Spleen (tissue), 11 donors: ENCODE data around the gene ARRDC3. TPM values are rescaled to one million over a fixed set of nuclear protein-coding genes. Genes with fewer than 3 reads are reported as not detected.
A peak's percentile ranks its signal among the peaks of the same experiment; 100 is the strongest.

Experiments used
- DNase-seq: peaks from one replicate; pipeline ENCODE4 v3.0.0-alpha.2; 2020
- H3K27ac ChIP-seq, 8 donors: fragments of 200-600 bp; sonication (generic) in 7 of 8; 1 replicate in 4 of 8; 2 replicates in 4 of 8; pipeline versions ENCODE4 v1.5.0 to v1.8.0; 2016 to 2021; ENCODE audit warnings: inconsistent platforms in 4 of 8, mild to moderate bottlenecking in 4 of 8, moderate library complexity in 1 of 8
- H3K27me3 ChIP-seq, 7 donors: fragments of 200-600 bp; sonication (generic) in 6 of 7; replicated peaks in 1 of 7; 1 replicate in 4 of 7; 2 replicates in 3 of 7; pipeline versions ENCODE4 v1.5.0 to v1.8.0; 2016 to 2021; ENCODE audit warnings: inconsistent platforms in 3 of 7, mild to moderate bottlenecking in 1 of 7
- H3K36me3 ChIP-seq, 6 donors: fragments of 200-600 bp; sonication (generic) in 5 of 6; 1 replicate in 4 of 6; 2 replicates in 2 of 6; pipeline versions ENCODE4 v1.5.0 to v1.8.0; 2016 to 2021; ENCODE audit warnings: inconsistent platforms in 2 of 6
- H3K4me1 ChIP-seq, 6 donors: fragments of 200-600 bp; sonication (generic) in 5 of 6; 1 replicate in 3 of 6; 2 replicates in 3 of 6; pipeline versions ENCODE4 v1.5.0 to v1.8.0; 2016 to 2021; ENCODE audit warnings: inconsistent platforms in 3 of 6
- H3K4me3 ChIP-seq, 8 donors: fragments of 200-600 bp; sonication (generic) in 7 of 8; 1 replicate in 4 of 8; 2 replicates in 4 of 8; pipeline versions ENCODE4 v1.5.0 to v1.8.0; 2016 to 2021; ENCODE audit warnings: inconsistent platforms in 4 of 8, mild to moderate bottlenecking in 4 of 8, moderate library complexity in 2 of 8
- H3K9me3 ChIP-seq, 8 donors: fragments of 200-600 bp; sonication (generic) in 7 of 8; 1 replicate in 4 of 8; 2 replicates in 4 of 8; pipeline versions ENCODE4 v1.5.0 to v1.8.0; 2016 to 2021; ENCODE audit warnings: inconsistent platforms in 4 of 8
- POLR2A ChIP-seq, 3 donors: fragments of 450-650 bp; IDR thresholded peaks; one replicate each; pipeline ENCODE4 v1.5.1; 2017; ENCODE audit warnings: antibody characterized with exemption in 3 of 3, mild to moderate bottlenecking in 1 of 3
- POLR2AphosphoS5 ChIP-seq, 3 donors: sonication (generic); formaldehyde crosslinking; IDR thresholded peaks; one replicate each; pipeline ENCODE4 v1.5.1; 2017; ENCODE audit warnings: antibody characterized with exemption in 3 of 3
- WGBS, 5 donors: extraction: QIAGEN DNeasy Blood & Tissue Kit in 3 of 5; methylation state at CpG; one replicate each; pipeline versions ENCODE4 v1.1.5 to v1.1.7; 2013 to 2018; 5-methylcytosine and 5-hydroxymethylcytosine counted together
- intact Hi-C: fragments of 100-400 bp; cut with DNase I; formaldehyde crosslinking; loops from one replicate; pipeline ENCODE4 v1.15.0; 2023; ENCODE audit warnings: low total_unique reads
- polyA plus RNA-seq, 3 donors: library from polyadenylated mRNA; stranded (reverse); fragments of 200-250 nt; gene quantifications; one replicate each; pipeline ENCODE4 v1.2.1, GENCODE V29; 2013
- total RNA-seq, 7 donors: library from RNA; depleted of rRNA in 3 of 7; stranded (reverse); fragments of >200 nt in 3 of 7; fragmentation: NEBNext Ultra II Directional in 4 of 7; extraction: Animal tissue kit (Norgen Biotek cat#: 25700) in 4 of 7; gene quantifications; one replicate each; pipeline versions ENCODE4 v1.1.0 to v1.2.1, GENCODE V29; 2016 to 2021
- TF ChIP-seq, protein P1 (sequence below), 11 experiments: fragments of 200-600 bp in 7 of 11; fragments of 450-650 bp in 4 of 11; sonication (generic) in 4 of 11; IDR thresholded peaks in 8 of 11; conservative IDR thresholded peaks in 3 of 11; 1 replicate in 7 of 11; 2 replicates in 4 of 11; pipeline versions ENCODE4 v1.4.0 to v1.8.0; 2016 to 2021; ENCODE audit warnings: antibody characterized with exemption in 11 of 11, inconsistent platforms in 4 of 11, mild to moderate bottlenecking in 1 of 11
- donor health status: healthy with polysubstance abuse.
- donor health status: DM: no; HTN: no; CAD: no; lungs with moderate emphysema.
- donor health status: DM: no; HTN: no; CAD: no.
- donor health status: Bipolar disorder and iron deficiency.
- donor health status: healthy.
- donor health status: DM: no; HTN: no; CAD: no.
- donor health status: DM: yes; HTN: yes; CAD: no.

The ARRDC3 gene
- total and polyA plus RNA-seq, 10 donors = 13.7 to 124 (median 41.2) TPM

- 1 to 2% (median 2%) methylated on average over 12 of the region's 12 CpGs for WGBS, 5 donors
- Histone ChIP-seq H3K9me3 (no peaks in the 10 kb centered on the region), H3K4me3 (peak overlapping the region; percentile 13 to 78 (median 60)), H3K36me3 (peaks cover 0 to 41% (median 32%) of the 10 kb centered on the region in 6 donors), H3K27ac (peak overlapping the region; percentile 93 to 100 (median 99)), H3K27me3 (no peaks in the 10 kb centered on the region), H3K4me1 (peaks cover 18 to 65% (median 45%) of the 10 kb centered on the region in 6 donors)
- DNase-seq = no peak
- TF ChIP-seq, protein P1, sequence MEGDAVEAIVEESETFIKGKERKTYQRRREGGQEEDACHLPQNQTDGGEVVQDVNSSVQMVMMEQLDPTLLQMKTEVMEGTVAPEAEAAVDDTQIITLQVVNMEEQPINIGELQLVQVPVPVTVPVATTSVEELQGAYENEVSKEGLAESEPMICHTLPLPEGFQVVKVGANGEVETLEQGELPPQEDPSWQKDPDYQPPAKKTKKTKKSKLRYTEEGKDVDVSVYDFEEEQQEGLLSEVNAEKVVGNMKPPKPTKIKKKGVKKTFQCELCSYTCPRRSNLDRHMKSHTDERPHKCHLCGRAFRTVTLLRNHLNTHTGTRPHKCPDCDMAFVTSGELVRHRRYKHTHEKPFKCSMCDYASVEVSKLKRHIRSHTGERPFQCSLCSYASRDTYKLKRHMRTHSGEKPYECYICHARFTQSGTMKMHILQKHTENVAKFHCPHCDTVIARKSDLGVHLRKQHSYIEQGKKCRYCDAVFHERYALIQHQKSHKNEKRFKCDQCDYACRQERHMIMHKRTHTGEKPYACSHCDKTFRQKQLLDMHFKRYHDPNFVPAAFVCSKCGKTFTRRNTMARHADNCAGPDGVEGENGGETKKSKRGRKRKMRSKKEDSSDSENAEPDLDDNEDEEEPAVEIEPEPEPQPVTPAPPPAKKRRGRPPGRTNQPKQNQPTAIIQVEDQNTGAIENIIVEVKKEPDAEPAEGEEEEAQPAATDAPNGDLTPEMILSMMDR (IDR thresholded peaks at IDR 0.05 in 8 of 11, conservative IDR thresholded peaks at IDR 0.05 in 3 of 11) = no peak
- TF ChIP-seq POLR2A (IDR thresholded peaks at IDR 0.05) = no peak
- TF ChIP-seq POLR2AphosphoS5 (IDR thresholded peaks at IDR 0.05) = no peak
- intact Hi-C loops = no loop called here
Measured at GRCh38 chr5:91379246-91379913, 3.7 kb downstream of the ARRDC3 start.

DNA sequence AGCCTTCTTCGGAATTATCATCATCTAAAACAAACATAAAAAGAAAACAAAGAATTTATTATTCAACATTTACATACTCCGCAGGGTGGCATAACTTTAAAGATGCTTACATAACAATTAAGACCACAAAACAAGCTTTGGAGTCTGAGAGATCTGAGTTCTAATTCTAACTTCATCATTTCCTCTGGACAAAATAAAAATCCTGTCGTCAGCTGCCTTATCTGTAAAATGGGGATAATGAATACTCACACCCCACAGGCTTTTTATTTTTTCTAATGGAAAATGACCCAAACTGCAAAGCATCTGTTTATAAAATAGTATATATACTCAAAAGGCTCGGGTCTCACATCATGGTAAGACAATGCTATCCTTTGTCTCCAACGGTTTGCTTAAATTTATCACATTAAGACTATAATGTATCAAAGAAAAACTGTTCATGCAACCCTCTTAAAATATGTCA, 4.3 kb downstream of the ARRDC3 start:
- TF ChIP-seq POLR2AphosphoS5 (IDR thresholded peaks at IDR 0.05) = no peak
- TF ChIP-seq POLR2A (IDR thresholded peaks at IDR 0.05) = no peak
- TF ChIP-seq, protein P1 (IDR thresholded peaks at IDR 0.05 in 8 of 11, conservative IDR thresholded peaks at IDR 0.05 in 3 of 11) = no peak
- Histone ChIP-seq H3K4me1 (peaks cover 13 to 65% (median 42%) of the 10 kb centered on the region in 6 donors), H3K36me3 (peaks cover 0 to 47% (median 38%) of the 10 kb centered on the region in 6 donors), H3K27me3 (no peaks in the 10 kb centered on the region), H3K9me3 (no peaks in the 10 kb centered on the region), H3K4me3 (peak overlapping the region in 7 of 8 donors; percentile 13 to 78 (median 62)), H3K27ac (peak overlapping the region; percentile 93 to 100 (median 99))
- no peak for DNase-seq
- WGBS, 5 donors = 37 to 47% (median 39%) methylated on average over 5 of the region's 5 CpGs
- intact Hi-C loops = no loop called here

- no peaks in the 10 kb centered on the region for H3K9me3 ChIP-seq
- intact Hi-C loops = no loop called here
- WGBS, 5 donors = 90 to 95% (median 93%) methylated on average over 6 of the region's 6 CpGs
- TF ChIP-seq POLR2AphosphoS5 (IDR thresholded peaks at IDR 0.05) (no peak), POLR2A (IDR thresholded peaks at IDR 0.05) (no peak)
- TF ChIP-seq, protein P1 (IDR thresholded peaks at IDR 0.05 in 8 of 11, conservative IDR thresholded peaks at IDR 0.05 in 3 of 11) = no peak
- no peak overlapping the region for H3K4me3 ChIP-seq
- H3K36me3 ChIP-seq = peaks cover 0 to 84% (median 75%) of the 10 kb centered on the region in 6 donors
- H3K4me1 ChIP-seq = peaks cover 22 to 88% (median 50%) of the 10 kb centered on the region in 6 donors
- no peaks in the 10 kb centered on the region for H3K27me3 ChIP-seq
- peak overlapping the region in 5 of 8 donors; percentile 14 to 51 (median 28) for H3K27ac ChIP-seq
- no peak for DNase-seq
Measured at GRCh38 chr5:91374893-91375520, 8.1 kb downstream of the ARRDC3 start.

DNA sequence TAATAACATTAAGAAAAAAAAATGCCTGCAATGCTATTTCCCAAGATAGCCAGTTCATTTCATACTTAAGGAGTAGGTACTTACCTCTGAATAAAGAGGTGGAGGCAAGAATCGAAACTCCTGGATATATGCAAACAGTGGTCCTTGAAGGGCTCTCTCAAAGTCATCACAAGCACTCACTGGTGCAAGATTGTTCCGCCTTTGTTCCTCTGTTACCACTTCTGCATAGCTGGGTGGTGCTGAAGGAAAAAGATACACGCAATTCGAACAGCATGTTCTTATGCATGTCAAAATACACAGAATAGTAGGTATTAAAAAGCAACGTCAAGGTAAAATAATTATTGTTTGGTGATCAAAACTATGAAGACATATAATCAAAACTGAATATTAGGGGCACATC, 9.5 kb downstream of the ARRDC3 start:
- DNase-seq = no peak
- WGBS, 5 donors = 92 to 97% (median 94%) methylated on average over 5 of the region's 5 CpGs
- TF ChIP-seq POLR2A (IDR thresholded peaks at IDR 0.05) = no peak
- TF ChIP-seq, protein P1 (IDR thresholded peaks at IDR 0.05 in 8 of 11, conservative IDR thresholded peaks at IDR 0.05 in 3 of 11) = no peak
- no peak for TF ChIP-seq POLR2AphosphoS5 (IDR thresholded peaks at IDR 0.05)
- H3K36me3 ChIP-seq = peaks cover 0 to 98% (median 86%) of the 10 kb centered on the region in 6 donors
- intact Hi-C loops = no loop called here
- H3K27me3 ChIP-seq = no peaks in the 10 kb centered on the region
- H3K4me1 ChIP-seq = peaks cover 22 to 91% (median 45%) of the 10 kb centered on the region in 6 donors
- peak overlapping the region in 2 of 8 donors; percentile 1 to 36 for H3K27ac ChIP-seq
- H3K4me3 ChIP-seq = no peak overlapping the region
- no peaks in the 10 kb centered on the region for H3K9me3 ChIP-seq
